ENCODE data around the gene FAN1. TPM values are rescaled to one million over a fixed set of nuclear protein-coding genes. Genes with fewer than 3 reads are reported as not detected.

The FAN1 gene
- total and polyA plus RNA-seq, 8 donors = 4.2 to 18.0 (median 9.9) TPM

DNA sequence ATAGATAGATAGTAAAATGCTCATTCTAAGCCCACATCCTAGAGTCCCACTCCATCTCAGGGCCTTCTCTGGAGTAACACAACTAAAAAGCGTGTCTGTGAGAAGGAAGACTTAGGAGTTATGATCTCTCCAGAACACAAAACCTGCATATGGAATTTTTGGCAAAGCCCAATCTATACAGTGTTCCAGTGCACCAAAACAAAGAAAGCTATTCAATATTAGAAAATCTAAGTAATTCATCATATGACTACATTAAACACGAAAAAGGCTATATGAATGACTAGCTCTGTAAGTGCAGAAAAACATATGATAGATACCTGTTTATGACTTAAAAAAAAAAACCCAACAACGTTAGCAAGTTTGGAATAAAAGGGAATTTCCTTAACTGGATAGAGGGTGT, 60.0 kb downstream of the FAN1 start:
- intact Hi-C loops (cut with DNase I) = no loop called here
- peaks cover 0 to 6% (median 0%) of the 10 kb centered on the region in 3 donors for H3K4me1 ChIP-seq
- 81 to 85% methylated on average over 3 of the region's 3 CpGs for WGBS, 2 donors

GRCh38 chr15:30969724-30970123, 66.0 kb downstream of the FAN1 start:
- no peaks in the 10 kb centered on the region for H3K36me3 ChIP-seq
- intact Hi-C loops (cut with DNase I) = no loop called here
- FAIRE-seq (no peak), DNase-seq (no peak), ATAC-seq (no peak)
- H3K9me3 ChIP-seq = no peaks in the 10 kb centered on the region
- H3K27me3 ChIP-seq = no peaks in the 10 kb centered on the region
- H3K4me1 ChIP-seq = peaks cover 0 to 6% (median 0%) of the 10 kb centered on the region in 3 donors
- H3K27ac ChIP-seq = no peak overlapping the region
- no peak overlapping the region for H3K4me3 ChIP-seq
- TF ChIP-seq, protein P1, sequence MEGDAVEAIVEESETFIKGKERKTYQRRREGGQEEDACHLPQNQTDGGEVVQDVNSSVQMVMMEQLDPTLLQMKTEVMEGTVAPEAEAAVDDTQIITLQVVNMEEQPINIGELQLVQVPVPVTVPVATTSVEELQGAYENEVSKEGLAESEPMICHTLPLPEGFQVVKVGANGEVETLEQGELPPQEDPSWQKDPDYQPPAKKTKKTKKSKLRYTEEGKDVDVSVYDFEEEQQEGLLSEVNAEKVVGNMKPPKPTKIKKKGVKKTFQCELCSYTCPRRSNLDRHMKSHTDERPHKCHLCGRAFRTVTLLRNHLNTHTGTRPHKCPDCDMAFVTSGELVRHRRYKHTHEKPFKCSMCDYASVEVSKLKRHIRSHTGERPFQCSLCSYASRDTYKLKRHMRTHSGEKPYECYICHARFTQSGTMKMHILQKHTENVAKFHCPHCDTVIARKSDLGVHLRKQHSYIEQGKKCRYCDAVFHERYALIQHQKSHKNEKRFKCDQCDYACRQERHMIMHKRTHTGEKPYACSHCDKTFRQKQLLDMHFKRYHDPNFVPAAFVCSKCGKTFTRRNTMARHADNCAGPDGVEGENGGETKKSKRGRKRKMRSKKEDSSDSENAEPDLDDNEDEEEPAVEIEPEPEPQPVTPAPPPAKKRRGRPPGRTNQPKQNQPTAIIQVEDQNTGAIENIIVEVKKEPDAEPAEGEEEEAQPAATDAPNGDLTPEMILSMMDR (IDR thresholded peaks at IDR 0.05) = no peak
- 99 to 100% methylated on average over 2 of the region's 2 CpGs for WGBS, 2 donors

More for the DNA sequence above, 60.0 kb downstream of the FAN1 start:
- DNase-seq = no peak
- ATAC-seq = no peak
- Histone ChIP-seq H3K36me3 (peaks cover 0 to 3% (median 0%) of the 10 kb centered on the region in 3 donors), H3K27me3 (no peaks in the 10 kb centered on the region), H3K27ac (no peak overlapping the region), H3K4me3 (no peak overlapping the region), H3K9me3 (no peaks in the 10 kb centered on the region)
- FAIRE-seq = no peak
- TF ChIP-seq, protein P1 (IDR thresholded peaks at IDR 0.05) = no peak

GRCh38 chr15:30973379-30973778, 69.7 kb downstream of the FAN1 start:
- intact Hi-C loops (cut with DNase I) = no loop called here
- DNase-seq (no peak), FAIRE-seq (no peak), ATAC-seq (no peak)
- no peak overlapping the region for H3K27ac ChIP-seq
- H3K36me3 ChIP-seq = no peaks in the 10 kb centered on the region
- WGBS, 2 donors = 95 to 97% methylated on average over 4 of the region's 4 CpGs
- H3K4me1 ChIP-seq = no peaks in the 10 kb centered on the region
- no peaks in the 10 kb centered on the region for H3K9me3 ChIP-seq
- no peak overlapping the region for H3K4me3 ChIP-seq
- no peaks in the 10 kb centered on the region for H3K27me3 ChIP-seq
- TF ChIP-seq, protein P1 (IDR thresholded peaks at IDR 0.05) = no peak

GRCh38 chr15:30974112-30974511, 70.4 kb downstream of the FAN1 start:
- H3K36me3 ChIP-seq = no peaks in the 10 kb centered on the region
- no peaks in the 10 kb centered on the region for H3K4me1 ChIP-seq
- H3K27ac ChIP-seq = no peak overlapping the region
- no peak overlapping the region for H3K4me3 ChIP-seq
- WGBS, 2 donors = 66 to 73% methylated on average over 5 of the region's 5 CpGs
- no peaks in the 10 kb centered on the region for H3K27me3 ChIP-seq
- ATAC-seq (no peak), FAIRE-seq (no peak), DNase-seq (no peak)
- TF ChIP-seq, protein P1 (IDR thresholded peaks at IDR 0.05) = no peak
- intact Hi-C loops (cut with DNase I) = no loop called here
- H3K9me3 ChIP-seq = no peaks in the 10 kb centered on the region

DNA sequence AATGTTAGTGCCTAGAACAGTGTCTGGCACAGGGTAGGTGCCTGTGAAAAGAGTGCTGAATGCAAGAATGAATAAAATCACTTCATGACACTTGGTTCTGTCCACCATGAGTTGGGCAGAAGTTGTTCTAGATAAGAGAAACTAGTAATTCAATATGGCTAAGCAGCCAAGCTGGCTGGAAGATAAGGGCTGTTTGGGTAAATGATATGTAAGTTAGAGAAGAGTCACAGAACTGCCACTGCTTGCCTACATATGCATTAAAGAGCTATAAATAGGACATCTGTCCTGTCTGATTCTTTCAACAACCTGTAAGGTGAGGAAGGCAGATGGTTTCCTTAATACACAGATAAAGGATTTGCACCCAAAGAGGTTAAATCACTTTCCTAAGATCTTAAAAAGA, 74.6 kb downstream of the FAN1 start:
- no peaks in the 10 kb centered on the region for H3K36me3 ChIP-seq

More for the DNA sequence above, 74.6 kb downstream of the FAN1 start:
- FAIRE-seq (no peak), ATAC-seq (no peak), DNase-seq (no peak)
- no peak overlapping the region for H3K27ac ChIP-seq
- no peaks in the 10 kb centered on the region for H3K4me1 ChIP-seq
- H3K4me3 ChIP-seq = no peak overlapping the region
- TF ChIP-seq, protein P1 (IDR thresholded peaks at IDR 0.05) = no peak
- H3K9me3 ChIP-seq = no peaks in the 10 kb centered on the region
- intact Hi-C loops (cut with DNase I) = no loop called here
- no peaks in the 10 kb centered on the region for H3K27me3 ChIP-seq
